ENCODE data around the gene GGCT. TPM values are rescaled to one million over a fixed set of nuclear protein-coding genes. Genes with fewer than 3 reads are reported as not detected.
A peak's percentile ranks its signal among the peaks of the same experiment; 100 is the strongest.

Gene GGCT
- total RNA-seq, 2 donors from 2014 or later, result 14.7 to 54.0 TPM

DNA sequence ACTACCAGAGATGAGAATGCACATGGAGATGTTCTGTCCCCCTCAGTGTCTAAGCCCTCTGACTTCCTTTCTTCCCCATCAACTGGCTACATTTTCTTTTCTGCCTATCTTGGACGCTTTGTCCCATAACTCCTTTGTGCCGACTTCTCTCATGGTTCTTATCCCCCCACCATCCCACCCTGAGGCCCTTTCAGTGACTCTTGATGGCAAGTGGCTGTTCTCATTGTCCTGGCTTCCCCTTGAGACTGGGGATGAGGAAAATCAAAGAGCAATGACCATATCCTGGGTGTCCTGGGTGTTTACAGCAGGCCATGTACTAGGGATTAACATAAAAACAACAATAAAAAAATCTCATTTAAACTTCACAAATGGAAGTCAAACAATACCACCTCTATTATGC is 18.8 kb upstream of the GGCT start:
- intact Hi-C loops (cut with DNase I), result no loop called here
- 92% methylated on average over 2 of the region's 2 CpGs for WGBS
- H3K4me3 ChIP-seq, result no peak overlapping the region
- H3K27me3 ChIP-seq (replicated peaks; ENCODE audit: insufficient read depth), result no peaks in the 10 kb centered on the region
- H3K4me1 ChIP-seq (replicated peaks), result peaks cover 16% of the 10 kb centered on the region
- no peak for DNase-seq (ENCODE audit: low spot score)
- TF ChIP-seq POLR2A (IDR thresholded peaks at IDR 0.05), result no peak
- TF ChIP-seq, protein P1, sequence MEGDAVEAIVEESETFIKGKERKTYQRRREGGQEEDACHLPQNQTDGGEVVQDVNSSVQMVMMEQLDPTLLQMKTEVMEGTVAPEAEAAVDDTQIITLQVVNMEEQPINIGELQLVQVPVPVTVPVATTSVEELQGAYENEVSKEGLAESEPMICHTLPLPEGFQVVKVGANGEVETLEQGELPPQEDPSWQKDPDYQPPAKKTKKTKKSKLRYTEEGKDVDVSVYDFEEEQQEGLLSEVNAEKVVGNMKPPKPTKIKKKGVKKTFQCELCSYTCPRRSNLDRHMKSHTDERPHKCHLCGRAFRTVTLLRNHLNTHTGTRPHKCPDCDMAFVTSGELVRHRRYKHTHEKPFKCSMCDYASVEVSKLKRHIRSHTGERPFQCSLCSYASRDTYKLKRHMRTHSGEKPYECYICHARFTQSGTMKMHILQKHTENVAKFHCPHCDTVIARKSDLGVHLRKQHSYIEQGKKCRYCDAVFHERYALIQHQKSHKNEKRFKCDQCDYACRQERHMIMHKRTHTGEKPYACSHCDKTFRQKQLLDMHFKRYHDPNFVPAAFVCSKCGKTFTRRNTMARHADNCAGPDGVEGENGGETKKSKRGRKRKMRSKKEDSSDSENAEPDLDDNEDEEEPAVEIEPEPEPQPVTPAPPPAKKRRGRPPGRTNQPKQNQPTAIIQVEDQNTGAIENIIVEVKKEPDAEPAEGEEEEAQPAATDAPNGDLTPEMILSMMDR (IDR thresholded peaks at IDR 0.05), result no peak
- TF ChIP-seq POLR2AphosphoS5 (IDR thresholded peaks at IDR 0.05), result no peak
- no peaks in the 10 kb centered on the region for H3K9me3 ChIP-seq
- no peak overlapping the region for H3K27ac ChIP-seq
- no peaks in the 10 kb centered on the region for H3K36me3 ChIP-seq

DNA sequence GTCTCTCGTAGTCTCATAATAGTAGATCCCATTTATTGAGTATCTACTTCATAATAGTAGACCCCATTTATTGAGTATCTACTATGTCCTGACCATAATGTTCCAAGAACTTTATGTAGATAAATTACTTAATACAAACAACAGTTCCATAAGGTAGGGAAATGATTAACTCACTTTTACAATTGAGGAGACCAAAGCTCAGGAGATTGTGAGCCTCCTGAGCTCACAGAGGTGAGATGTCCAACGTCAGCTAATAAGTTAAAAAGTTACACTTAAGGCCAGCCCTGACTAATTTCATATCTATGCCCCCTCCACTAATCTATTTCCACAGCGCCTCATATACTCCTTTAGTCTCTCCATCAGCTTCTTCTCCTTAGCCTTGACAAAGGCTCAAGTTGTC is 17.5 kb upstream of the GGCT start:
- Histone ChIP-seq H3K27ac (no peak overlapping the region), H3K27me3 (replicated peaks; ENCODE audit: insufficient read depth) (no peaks in the 10 kb centered on the region), H3K9me3 (no peaks in the 10 kb centered on the region), H3K4me1 (replicated peaks) (peaks cover 18% of the 10 kb centered on the region), H3K4me3 (no peak overlapping the region), H3K36me3 (no peaks in the 10 kb centered on the region)
- no peak for DNase-seq (ENCODE audit: low spot score)
- no peak for TF ChIP-seq POLR2AphosphoS5 (IDR thresholded peaks at IDR 0.05)
- WGBS, result 98% methylated on average over 3 of the region's 3 CpGs
- intact Hi-C loops (cut with DNase I), result no loop called here

DNA sequence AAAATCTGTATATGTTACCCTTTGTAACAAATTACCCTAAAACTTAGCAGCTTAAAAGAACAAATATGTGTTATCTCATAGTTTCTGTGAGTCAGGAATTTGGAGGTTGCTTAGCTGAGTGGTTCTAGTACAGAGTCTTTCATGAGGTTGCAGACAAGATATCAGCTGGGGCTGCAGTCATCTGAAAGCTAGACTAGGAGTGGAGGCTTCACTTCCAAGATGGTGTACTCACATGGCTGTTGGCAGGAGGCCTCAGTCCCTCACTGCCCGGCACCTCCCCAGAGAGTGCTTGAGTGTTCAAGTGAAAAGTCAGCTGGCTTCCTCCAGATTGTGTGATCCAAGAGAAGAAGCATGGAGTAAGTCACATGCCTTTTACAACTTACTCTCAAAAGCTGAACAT is 16.9 kb upstream of the GGCT start:
- 70% methylated on average over 1 of the region's 1 CpG for WGBS
- TF ChIP-seq, protein P1 (IDR thresholded peaks at IDR 0.05), result no peak
- no peak for TF ChIP-seq POLR2AphosphoS5 (IDR thresholded peaks at IDR 0.05)
- no peak for TF ChIP-seq POLR2A (IDR thresholded peaks at IDR 0.05)
- Histone ChIP-seq H3K4me1 (replicated peaks) (peaks cover 18% of the 10 kb centered on the region), H3K27ac (peak overlapping the region in 1 of 2 donors; percentile 48), H3K27me3 (replicated peaks; ENCODE audit: insufficient read depth) (no peaks in the 10 kb centered on the region), H3K4me3 (no peak overlapping the region), H3K36me3 (no peaks in the 10 kb centered on the region), H3K9me3 (no peaks in the 10 kb centered on the region)
- intact Hi-C loops (cut with DNase I), result no loop called here
- no peak for DNase-seq (ENCODE audit: low spot score)

DNA sequence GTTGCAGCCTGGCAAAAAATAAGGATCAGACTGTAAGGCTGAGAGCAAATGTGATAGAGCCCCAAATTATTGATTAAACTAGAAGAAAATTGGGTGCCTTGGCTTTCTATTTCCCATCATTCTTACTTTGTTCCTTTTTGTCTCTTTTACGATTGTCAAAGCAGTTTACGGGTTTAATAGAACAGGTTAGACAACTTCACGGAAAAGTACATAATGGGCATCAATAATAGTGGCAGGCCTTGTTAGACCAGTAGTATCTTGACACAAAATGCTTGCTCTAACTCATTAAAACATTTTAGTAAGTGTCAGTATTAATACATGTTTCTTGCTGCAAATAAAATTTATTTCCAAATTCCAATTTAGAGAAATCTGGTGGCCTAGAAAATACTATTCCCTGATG is 14.5 kb upstream of the GGCT start:
- Histone ChIP-seq H3K4me1 (replicated peaks) (peaks cover 14% of the 10 kb centered on the region), H3K27me3 (replicated peaks; ENCODE audit: insufficient read depth) (no peaks in the 10 kb centered on the region), H3K27ac (peak overlapping the region; percentile 63 to 75), H3K9me3 (no peaks in the 10 kb centered on the region), H3K4me3 (no peak overlapping the region), H3K36me3 (no peaks in the 10 kb centered on the region)
- TF ChIP-seq POLR2A (IDR thresholded peaks at IDR 0.05) (no peak), POLR2AphosphoS5 (IDR thresholded peaks at IDR 0.05) (peak; percentile 94)
- TF ChIP-seq, protein P1 (IDR thresholded peaks at IDR 0.05), result no peak
- peak; percentile 56 for DNase-seq (ENCODE audit: low spot score)
- 50% methylated on average over 3 of the region's 3 CpGs for WGBS
- intact Hi-C loops (cut with DNase I), result no loop called here

DNA sequence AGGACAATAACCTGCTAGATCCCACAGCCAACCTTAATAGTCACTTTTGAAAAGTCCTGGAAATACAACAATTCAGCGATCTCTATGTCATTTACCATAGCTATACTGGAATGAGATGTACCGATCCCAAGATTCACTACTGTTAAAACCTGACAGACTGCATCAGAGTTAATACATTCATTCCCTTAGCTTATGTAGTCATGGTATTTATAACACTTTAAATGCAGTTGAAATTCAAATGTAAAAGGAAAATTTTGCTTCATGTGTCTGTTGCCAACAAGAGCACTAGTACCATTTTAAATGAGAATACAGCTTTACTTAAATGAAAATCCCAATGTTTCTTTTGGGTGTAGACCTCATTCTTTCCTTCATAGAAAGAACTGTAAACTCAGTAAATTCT is 11.1 kb upstream of the GGCT start:
- TF ChIP-seq POLR2A (IDR thresholded peaks at IDR 0.05) (no peak), POLR2AphosphoS5 (IDR thresholded peaks at IDR 0.05) (no peak)
- TF ChIP-seq, protein P1 (IDR thresholded peaks at IDR 0.05), result no peak
- Histone ChIP-seq H3K27me3 (replicated peaks; ENCODE audit: insufficient read depth) (no peaks in the 10 kb centered on the region), H3K9me3 (no peaks in the 10 kb centered on the region), H3K36me3 (no peaks in the 10 kb centered on the region), H3K4me1 (replicated peaks) (peaks cover 13% of the 10 kb centered on the region), H3K4me3 (no peak overlapping the region), H3K27ac (no peak overlapping the region)
- intact Hi-C loops (cut with DNase I), result no loop called here
- 96% methylated on average over 2 of the region's 2 CpGs for WGBS
- DNase-seq (ENCODE audit: low spot score), result no peak
